Forelimb muscle (tissue), 1 donor: ENCODE data around the gene PARD3B. TPM values are rescaled to one million over a fixed set of nuclear protein-coding genes. Genes with fewer than 3 reads are reported as not detected.

ENCODE experiments used
- DNase-seq: peaks from one replicate; pipeline ENCODE4 v3.0.0-alpha.2; 2013; ENCODE audit warnings: low read depth
- polyA plus RNA-seq: library from polyadenylated mRNA; unstranded; fragments of 120-200 nt; gene quantifications from one replicate; pipeline ENCODE4 v1.2.1, GENCODE V29; 2013; ENCODE audit not compliant: insufficient read length

Gene PARD3B
- polyA plus RNA-seq, 1 donor, result 6.8 TPM

DNA sequence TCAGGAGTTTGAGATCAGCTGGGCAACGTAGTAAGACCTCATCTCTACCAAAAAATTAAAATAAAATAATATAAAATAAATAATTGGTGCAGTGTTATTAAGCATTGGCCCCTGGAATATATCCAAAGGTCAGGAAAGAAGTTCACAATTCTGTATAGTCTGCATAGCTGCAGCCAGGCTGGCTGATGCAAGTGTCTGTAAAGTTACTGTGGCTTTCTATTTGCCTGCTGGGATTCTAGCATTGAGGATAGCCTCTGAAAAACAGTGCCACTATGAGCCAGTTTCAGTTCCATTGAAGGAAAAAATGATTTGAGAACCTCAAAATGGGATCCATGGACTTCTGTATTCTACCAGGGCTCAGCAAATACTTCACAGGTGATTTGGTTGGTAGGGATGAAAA, 208.6 kb downstream of the PARD3B start:
- no peak for DNase-seq

DNA sequence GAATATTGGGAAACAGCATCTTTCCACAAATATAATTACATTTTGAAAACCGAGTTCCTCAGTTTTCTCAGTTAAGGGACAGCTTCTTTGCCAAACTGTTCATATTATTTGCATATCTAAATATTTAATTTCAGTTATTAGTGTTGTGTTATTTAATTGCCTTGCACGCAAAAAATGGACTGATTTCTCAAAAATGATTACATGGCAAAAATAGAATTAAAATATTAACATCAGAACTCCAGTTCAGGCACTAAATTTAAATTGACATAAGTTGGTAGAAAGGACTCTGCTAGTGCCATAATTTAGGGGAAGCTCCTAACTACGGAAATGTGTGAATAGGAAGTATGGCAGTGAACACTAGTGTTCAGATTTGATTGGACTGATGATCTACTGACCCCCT, 209.6 kb downstream of the PARD3B start:
- no peak for DNase-seq

DNA sequence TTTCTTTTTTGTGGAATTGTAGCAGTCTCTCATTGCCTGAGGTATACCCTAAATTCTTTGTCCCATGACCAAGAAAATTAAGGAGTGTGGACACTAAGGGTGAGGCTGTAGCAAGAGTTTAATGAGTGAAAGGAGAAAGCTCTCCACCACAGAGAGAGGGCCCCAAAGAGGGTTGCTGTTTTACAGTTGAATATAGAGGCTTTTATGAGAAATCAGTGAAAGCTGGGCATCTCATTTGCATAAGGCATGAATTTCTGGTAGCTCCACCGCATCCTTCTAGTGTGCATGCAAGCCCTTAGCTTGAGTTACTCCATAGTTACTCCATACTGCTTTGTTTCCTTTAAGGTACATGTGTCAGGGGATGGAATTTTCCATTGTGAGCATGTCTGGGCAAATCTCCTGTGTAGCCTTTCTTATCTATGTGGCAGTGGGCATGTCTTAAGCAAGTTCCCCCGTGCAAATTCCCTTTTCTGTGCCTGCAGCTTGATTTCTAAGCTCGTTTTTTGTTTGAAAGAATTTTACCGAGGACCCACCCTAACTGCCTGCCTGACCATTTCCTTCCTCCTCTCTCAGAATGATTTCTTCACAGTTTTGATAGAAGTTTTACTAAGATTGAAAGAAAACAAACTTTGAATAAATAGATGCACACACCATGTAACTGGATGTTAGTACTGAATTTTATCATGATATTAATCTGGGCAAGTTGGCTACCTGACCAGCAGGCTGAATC, 218.9 kb downstream of the PARD3B start:
- DNase-seq, result no peak

DNA sequence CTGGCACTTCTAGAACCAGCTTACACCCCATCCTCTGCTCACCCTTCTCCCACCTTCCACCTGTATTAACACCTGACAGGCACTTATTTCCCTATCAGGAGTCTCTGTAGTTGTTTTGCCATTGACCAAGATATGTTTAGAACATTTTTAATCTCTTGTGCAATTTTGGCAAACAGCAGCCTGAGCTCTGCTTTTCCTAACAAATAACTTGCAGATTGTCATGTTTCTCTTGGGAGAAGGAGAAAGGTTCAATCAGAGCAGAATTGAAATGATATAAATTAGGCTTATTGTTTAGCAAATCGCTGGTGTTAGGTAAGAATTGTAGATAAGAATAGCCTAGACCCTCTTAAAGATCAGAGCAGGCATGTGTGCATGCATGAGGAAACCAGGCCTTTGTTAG, 225.5 kb downstream of the PARD3B start:
- no peak for DNase-seq

DNA sequence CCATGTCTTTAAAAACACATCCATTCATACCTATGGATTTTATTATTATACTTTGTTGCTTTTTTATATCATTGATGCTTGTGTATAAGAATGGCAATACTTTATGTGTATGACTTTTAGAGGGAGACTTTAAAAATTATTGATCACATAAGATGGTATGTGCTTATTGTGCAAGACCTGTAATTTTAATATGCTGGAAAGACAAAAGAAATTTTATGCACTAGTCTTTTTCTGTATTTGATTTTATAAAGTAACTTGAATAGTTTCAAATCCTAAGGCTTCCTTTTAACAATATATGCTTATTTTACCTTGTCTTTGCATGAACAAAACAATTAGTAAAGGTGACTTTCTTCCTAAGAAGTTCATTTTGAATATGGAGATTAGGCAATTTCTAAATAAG, 226.4 kb downstream of the PARD3B start:
- no peak for DNase-seq

DNA sequence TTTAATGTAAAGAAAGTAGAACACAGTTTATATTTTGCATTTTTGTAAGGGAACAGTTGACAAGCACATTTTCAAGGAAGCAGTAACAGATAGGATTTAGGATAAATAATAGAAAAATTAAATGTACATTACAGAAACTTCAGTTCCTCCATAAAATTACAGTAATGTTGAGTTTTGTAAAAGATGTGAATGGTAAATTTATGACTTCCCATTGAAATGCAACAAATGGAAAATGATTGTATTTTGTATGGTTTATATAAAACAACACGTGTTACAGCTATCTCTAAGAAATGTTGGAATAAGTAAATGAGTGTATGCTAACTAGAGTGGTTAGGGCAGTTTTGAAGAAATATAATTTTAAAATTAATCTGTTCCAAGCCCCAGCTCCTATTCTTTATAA, 227.3 kb downstream of the PARD3B start:
- DNase-seq, result no peak

DNA sequence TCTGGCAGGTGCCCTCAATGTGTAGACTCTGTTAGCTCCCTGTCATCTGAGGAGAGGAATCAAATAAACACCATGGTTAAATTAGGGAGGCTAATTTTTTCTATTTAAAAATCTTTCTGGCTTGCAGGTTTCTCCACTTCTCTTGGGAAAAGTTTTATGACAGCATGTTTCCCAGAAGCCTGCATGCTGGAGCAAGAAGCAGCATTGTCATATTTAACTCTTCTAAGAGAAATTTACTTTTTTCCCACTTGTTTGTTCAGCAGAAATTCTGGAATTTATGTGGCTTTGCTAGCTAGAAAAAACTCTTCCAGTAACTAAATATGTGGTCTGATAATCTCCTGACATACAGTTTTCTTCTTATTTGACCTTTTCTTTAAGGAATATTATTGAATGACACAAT, 230.5 kb downstream of the PARD3B start:
- no peak for DNase-seq

DNA sequence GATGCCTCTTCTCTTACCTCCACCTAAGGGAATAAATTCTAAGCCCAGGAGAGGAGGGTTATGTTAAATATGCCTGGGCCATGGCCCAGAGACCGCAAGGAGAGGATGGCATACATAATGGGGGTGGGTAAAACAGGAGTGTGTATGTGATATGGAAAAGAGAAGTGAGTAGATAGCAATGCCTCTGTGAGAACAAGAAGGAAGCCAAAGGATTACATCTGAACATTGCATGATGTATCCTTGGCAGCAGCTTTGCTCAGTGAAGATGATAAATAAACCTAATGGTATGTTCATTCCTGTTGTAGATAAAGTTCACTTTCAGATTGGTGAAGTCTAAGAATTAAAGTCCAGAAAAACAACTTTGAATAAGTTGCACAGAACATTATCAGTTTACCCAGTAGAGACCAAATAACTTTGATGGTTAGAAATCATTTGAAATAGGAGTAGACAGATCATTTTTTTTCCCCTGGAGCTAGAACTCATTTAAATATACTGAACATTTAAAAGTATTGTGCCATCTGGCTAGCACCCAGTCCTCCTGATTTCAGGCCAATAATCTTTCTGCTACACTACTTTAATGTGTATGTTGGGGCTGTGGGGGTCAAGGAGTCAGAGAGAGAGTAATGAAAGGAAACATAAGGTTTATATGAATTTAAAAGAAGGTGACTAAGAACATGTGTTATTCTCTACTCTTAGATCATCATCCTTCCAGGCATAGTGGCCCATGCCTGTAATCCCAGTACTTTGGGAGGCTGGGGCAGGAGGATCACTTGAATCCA, 231.7 kb downstream of the PARD3B start:
- DNase-seq, result peak; percentile 26

DNA sequence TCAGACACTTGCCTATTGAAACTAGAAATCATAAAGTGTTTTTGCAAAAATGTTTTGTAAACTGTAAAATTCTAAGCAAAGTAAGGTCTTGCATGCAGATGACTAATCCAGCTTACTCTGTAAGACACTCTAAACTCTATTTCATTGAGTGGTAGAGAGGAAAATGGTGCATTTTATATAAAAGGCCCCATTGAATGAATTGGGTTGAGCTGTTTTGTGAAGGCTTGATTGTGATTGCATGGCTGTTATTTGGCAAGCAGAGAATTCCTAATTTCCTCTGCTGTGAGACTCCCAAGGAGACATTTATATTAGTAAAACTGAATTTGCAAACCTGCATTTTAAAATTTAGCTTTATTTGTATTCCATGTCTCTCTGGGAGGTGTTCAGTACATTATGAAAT, 234.5 kb downstream of the PARD3B start:
- no peak for DNase-seq

DNA sequence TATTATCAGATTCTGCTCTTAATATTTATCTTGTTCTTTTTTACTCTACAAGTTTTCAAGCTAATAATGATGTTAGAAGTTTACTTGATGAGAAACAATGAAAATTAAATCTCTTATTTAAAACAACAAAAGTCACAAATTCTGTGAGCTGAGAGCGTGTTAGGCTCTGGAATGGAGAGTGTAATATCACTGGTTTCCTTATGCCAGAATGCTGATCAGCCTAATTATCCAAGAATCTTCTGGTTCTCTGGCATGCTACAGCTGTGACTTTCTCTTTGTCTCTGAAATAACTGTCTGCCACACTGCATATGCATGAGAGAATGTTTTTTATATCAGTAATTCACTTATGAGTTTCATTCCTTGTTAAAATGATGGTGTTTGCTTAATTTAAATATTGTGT, 236.7 kb downstream of the PARD3B start:
- DNase-seq, result no peak

DNA sequence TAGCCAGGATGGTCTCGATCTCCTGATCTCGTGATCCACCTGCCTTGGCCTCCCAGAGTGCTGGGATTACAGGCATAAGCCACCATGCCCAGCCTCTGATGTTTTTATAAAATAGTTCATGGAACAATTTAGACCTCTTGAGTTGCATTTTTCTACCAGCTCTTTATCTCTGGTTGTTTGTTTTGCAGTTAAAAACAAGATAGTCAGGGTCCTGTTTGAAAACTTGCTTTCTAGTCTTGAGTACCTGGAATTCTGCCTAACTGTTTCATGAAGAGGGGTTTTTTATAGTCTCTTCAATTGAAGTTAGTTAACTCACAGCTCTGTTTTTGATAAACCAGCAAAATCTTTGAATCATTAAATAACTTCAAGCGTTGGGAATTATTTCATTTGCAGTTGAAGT, 244.8 kb downstream of the PARD3B start:
- DNase-seq, result no peak

DNA sequence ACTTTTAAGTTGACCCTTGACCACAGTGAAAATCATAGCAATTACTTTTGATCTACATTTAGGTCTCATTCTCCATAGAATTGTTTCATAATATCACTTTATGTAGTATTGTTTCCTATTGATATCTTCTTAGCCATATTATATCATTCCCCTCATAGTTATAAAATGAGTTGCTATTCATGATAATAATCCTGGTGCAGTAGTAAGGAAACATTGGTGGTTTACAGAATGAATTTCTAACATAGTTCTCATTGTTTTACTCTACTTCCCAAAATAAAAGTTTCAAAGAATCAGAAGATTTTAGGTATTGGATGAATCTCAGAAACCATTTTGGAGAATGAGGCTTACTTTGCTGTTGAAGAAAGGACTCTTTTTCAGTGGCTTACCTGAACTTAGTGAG, 246.0 kb downstream of the PARD3B start:
- no peak for DNase-seq

DNA sequence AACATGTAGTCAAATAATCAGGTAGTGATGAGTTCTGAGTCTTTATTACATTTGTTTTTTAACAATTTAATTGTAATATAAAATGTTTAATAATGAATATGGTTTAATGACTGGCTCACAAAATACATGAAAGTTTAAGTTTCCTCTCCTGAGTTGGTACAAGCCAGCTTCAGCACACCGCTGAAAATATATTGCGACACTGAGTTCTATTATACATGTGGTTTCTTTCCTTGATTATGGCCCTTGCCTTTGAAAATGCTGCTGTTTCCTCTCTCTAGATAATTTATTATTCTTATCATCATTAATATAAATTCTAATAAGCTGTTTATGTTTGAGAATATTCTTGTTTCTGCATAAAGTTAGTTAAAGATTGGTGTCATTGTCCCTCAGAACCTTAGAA, 249.3 kb downstream of the PARD3B start:
- DNase-seq, result no peak

DNA sequence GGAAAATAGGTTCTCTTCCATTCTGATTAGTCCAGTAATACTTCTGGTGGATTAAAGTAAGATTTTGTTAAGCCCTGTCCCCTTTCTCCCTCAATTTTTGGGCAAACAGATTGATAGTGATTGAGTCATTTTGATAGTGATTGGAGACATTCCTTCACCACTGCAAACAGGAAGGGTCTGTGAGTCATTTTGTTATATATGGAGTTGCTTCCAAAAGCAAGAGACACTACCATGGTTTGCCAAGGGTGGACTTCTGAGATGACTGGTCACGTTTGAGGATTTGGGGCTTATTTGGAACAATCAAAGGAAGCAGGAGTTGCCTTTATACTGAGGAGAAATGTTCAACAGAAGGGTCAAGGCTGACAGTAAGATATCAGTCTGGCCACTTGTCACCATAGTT, 249.9 kb downstream of the PARD3B start:
- no peak for DNase-seq

DNA sequence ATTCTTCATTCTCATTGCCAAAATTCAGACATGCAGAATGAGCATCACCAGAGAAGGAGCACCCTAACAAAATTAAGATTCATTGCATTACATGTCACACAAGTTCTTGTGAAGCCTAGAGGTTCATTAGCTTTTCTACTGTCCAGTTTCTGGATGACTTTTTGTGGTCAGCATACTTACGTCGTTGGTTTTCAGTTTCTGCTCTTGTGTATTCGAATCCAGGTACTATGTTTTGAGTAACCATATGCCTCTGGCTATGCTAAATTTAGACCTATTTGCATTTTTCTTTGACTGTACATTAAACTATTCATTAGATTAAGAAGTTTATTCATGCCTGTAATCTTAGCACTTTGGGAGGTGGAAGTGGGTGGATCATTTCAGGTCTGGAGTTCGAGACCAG, 251.3 kb downstream of the PARD3B start:
- DNase-seq, result no peak

DNA sequence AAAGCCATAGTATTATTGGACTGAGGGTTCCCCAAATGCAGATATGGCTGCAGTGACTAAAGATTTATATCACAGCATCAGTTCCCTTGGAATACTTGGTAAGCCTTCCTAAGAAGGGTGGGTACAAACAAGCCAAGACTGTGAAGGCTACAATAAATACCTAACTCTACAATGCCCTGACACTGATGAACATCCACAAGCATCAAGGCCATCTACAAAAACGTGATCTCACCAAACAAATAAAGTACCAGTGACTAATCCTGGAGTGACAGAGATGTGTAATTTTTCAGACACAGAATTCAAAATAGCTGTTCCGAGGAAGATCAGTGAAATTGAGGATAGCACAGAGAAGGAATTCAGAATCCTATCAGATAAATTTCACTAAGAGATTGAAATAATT, 254.5 kb downstream of the PARD3B start:
- no peak for DNase-seq

DNA sequence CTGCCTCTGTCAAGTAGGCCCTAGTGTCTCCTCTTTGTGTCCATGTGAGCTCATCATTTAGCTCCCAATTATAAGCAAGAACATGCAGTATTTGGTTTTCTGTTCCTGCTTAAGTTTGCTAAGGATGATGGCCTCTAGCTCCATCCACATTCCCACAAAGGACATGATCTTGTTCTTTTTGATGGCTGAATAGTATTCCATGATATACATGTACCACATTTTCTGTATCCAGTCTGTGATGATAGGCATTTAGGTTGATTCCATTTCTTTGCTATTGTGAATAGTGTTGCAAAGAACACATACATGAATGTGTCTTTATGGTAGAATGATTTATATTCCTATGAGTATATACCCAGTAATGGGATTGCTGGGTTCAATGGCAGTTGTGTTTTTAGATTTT, 263.2 kb downstream of the PARD3B start:
- DNase-seq, result no peak

DNA sequence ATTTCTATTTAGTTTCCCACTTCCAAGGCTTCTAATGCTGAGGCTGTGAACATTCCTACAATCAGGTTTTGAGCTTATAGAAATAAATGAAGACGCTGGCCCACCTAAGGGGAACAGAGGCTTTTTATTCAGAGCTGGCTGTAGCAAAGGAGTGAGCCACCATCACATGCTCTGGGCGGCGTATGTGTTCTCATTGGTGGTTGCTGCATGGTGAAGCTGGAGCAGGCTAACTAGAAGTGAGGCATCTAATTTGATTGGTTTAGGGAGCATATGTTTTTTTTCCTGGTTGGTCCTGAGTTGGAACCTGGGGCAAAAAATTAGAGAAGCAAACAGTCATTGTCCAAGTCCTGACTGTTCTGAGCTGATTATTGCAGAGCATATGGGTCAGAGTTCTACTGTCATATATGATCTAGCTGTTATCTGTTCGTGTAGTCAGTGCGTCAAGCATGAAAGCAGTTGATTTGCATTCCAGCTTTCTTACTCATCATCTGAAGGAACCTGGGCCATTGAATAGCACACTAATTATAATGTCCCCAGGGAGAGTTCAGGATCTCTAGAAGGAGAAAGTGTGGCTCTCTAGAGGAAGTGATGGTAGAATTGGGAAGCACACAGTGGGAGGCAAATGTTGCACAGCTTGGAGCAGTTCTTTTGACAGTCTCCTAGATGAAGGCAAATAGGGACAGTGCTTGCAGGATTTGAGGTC, 279.6 kb downstream of the PARD3B start:
- no peak for DNase-seq

DNA sequence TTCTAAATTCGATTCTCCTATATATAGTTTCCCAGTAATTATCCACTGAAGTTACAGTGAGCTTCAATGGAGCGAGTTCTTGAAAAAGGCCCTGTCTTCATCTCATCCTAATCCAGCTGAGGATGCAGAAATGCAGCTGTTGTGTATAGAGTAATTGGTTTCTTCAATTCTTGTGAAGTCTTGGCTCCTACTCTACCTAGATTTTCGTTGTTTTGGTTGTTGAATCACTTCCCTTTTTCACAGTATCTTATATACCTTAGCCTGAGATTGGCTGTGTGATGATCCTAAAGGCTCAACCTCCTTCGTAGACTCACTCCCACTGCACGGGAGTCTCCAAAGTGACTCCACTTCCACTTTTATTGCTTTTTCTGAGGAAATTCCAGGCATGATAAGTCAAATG, 280.4 kb downstream of the PARD3B start:
- no peak for DNase-seq

DNA sequence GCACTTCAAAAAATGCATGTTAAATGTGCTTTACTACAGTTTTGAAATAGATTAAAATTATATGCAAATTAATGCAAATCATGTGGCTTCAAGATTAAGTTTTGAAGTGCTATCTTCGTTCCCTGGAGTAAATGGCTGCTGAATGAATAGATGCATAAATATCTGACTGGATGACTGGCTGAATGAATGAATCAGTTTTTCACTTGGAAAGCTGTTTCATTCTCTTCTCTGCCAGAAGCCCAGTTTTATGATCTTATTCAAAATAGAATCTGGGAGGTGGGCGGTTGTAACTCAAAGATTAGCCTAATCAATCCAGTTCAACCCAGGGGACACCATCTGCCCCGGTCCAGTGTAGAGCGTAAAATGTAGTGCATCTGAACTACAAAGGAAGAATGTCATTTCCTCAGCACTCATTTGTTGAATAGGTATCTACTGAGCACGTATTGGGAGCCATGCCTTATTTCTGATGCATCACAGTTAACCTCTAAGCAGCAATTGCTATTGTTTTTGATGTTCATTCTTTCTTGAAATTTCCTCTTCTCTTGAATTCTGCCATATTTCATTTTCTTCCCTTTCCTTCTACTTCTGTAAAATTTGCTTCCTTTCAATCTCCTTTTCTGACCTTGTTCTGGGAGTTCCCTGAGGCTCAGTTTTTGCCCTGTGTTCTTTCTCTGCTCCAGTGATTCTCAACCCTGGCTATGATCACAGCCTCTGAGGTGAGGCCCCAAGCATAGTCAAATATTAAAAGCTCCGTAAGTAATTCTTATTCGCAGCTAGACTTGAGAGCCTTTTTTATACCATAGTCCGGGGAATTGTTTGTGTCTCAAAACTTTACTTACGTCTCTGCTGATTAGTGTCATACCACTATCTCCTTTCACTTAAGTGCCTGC, 282.7 kb downstream of the PARD3B start:
- DNase-seq, result no peak

DNA sequence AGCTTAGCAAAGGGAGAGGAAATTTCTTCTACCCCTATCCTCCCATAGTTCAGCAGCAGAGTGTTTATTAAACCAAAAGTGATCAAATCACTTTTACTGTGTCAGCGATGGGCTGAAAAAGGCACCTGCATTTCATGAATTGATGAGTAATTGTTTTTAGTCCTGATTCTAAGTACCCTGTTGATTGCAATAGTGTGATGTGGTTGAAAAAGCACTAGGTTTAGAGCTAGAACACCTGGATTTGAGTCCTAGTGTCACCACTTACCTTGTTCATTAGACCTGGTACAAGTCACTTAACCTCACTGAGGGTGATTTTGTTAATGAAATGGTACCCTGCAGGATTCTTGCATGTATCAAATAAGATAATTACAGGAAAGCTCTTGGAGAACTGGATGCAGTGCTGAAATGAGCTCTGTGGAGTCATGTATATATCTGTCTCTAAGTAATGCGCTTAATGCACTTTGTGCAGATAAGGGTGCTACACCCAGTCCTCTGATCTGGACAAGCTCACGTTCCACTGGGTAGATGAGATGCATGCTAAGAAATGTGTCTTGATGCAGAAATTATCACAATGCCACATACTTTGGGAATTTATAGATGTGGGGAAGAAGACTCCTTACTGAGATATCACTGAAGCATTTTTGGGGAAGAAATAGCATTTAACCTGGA, 289.6 kb downstream of the PARD3B start:
- DNase-seq, result no peak
